H9 (cell line): ENCODE measurements around the gene GALNT12. TPM values are rescaled to one million over a fixed set of nuclear protein-coding genes. Genes with fewer than 3 reads are reported as not detected.

Source experiments
- DNase-seq: peaks from one replicate; pipeline ENCODE4 v3.0.0-alpha.2; 2017
- H2AFZ ChIP-seq: one replicate; pipeline ENCODE4 v1.6.1; 2013; ENCODE audit warnings: mild to moderate bottlenecking, low read length, control low read depth, moderate library complexity
- H2AK5ac ChIP-seq: 2 replicates; pipeline ENCODE4 v1.6.1; 2013; ENCODE audit warnings: low read length, control low read depth, mixed read lengths; ENCODE audit not compliant: insufficient read length
- H2BK120ac ChIP-seq: one replicate; pipeline ENCODE4 v1.6.1; 2013; ENCODE audit warnings: low read depth, mild to moderate bottlenecking, low read length, control low read depth, inconsistent platforms; ENCODE audit not compliant: poor library complexity, severe bottlenecking
- H2BK12ac ChIP-seq: 2 replicates; pipeline ENCODE4 v1.6.1; 2013; ENCODE audit warnings: low read length, control low read depth, mixed read lengths, low read depth; ENCODE audit not compliant: insufficient read length
- H2BK15ac ChIP-seq: 2 replicates; pipeline ENCODE4 v1.6.1; 2013; ENCODE audit warnings: low read depth, low read length, control low read depth
- H2BK20ac ChIP-seq: one replicate; pipeline ENCODE4 v1.6.1; 2013; ENCODE audit warnings: low read depth, mild to moderate bottlenecking, low read length, control low read depth, inconsistent platforms; ENCODE audit not compliant: poor library complexity, severe bottlenecking
- H2BK5ac ChIP-seq: 2 replicates; pipeline ENCODE4 v1.6.1; 2013; ENCODE audit warnings: low read length, control low read depth, mixed read lengths; ENCODE audit not compliant: insufficient read length
- H3K14ac ChIP-seq: 2 replicates; pipeline ENCODE4 v1.6.1; 2013; ENCODE audit warnings: low read length, control low read depth; ENCODE audit not compliant: insufficient read depth
- H3K18ac ChIP-seq: 2 replicates; pipeline ENCODE4 v1.6.1; 2013; ENCODE audit warnings: low read depth, mild to moderate bottlenecking, mixed read lengths, low read length, control low read depth; ENCODE audit not compliant: insufficient read length
- H3K23ac ChIP-seq: 2 replicates; pipeline ENCODE4 v1.6.1; 2013; ENCODE audit warnings: low read length, control low read depth, mixed read lengths, low read depth; ENCODE audit not compliant: insufficient read length
- H3K23me2 ChIP-seq: 2 replicates; pipeline ENCODE4 v1.6.1; 2013; ENCODE audit warnings: low read depth, mild to moderate bottlenecking, mixed read lengths, low read length, control low read depth; ENCODE audit not compliant: insufficient read length, poor library complexity, severe bottlenecking
- H3K27ac ChIP-seq: 2 replicates; pipeline ENCODE4 v1.5.1; 2013; ENCODE audit warnings: low read length, control low read depth, mixed read lengths, low read depth; ENCODE audit not compliant: insufficient read length
- H3K27me3 ChIP-seq: 2 replicates; pipeline ENCODE4 v1.6.1; 2013; ENCODE audit warnings: low read length, control low read depth, inconsistent platforms; ENCODE audit not compliant: insufficient read depth
- H3K4ac ChIP-seq: 2 replicates; pipeline ENCODE4 v1.6.1; 2013; ENCODE audit warnings: low read depth, mild to moderate bottlenecking, control low read depth, inconsistent platforms, low read length, moderate library complexity
- H3K4me1 ChIP-seq: 2 replicates; pipeline ENCODE4 v1.6.1; 2013; ENCODE audit warnings: low read length, control low read depth, inconsistent platforms; ENCODE audit not compliant: insufficient read depth
- H3K4me2 ChIP-seq: 2 replicates; pipeline ENCODE4 v1.6.1; 2013; ENCODE audit warnings: low read length, control low read depth, mixed read lengths; ENCODE audit not compliant: insufficient read length, insufficient read depth
- H3K56ac ChIP-seq: 2 replicates; pipeline ENCODE4 v1.6.1; 2013; ENCODE audit warnings: low read depth, mild to moderate bottlenecking, mixed read lengths, low read length, control low read depth; ENCODE audit not compliant: insufficient read length
- H3K79me1 ChIP-seq: 2 replicates; pipeline ENCODE4 v1.6.1; 2013; ENCODE audit warnings: low read depth, mild to moderate bottlenecking, moderate library complexity, low read length, control low read depth, inconsistent platforms; ENCODE audit not compliant: insufficient read depth, poor library complexity, severe bottlenecking
- H3K79me2 ChIP-seq: 2 replicates; pipeline ENCODE4 v1.6.1; 2013; ENCODE audit warnings: low read length, control low read depth, inconsistent platforms; ENCODE audit not compliant: insufficient read depth
- H3K9ac ChIP-seq: 2 replicates; pipeline ENCODE4 v1.6.1; 2013; ENCODE audit warnings: low read length, control low read depth, mixed read lengths; ENCODE audit not compliant: insufficient read length; ENCODE audit errors: extremely low read depth
- H3K9me3 ChIP-seq: one replicate; pipeline ENCODE4 v1.6.1; 2013; ENCODE audit warnings: low read depth, low read length, inconsistent platforms; ENCODE audit not compliant: control insufficient read depth
- H3T11ph ChIP-seq: one replicate; pipeline ENCODE4 v1.6.1; 2013; ENCODE audit warnings: mild to moderate bottlenecking, low read length, control low read depth, inconsistent platforms
- H4K20me1 ChIP-seq: one replicate; pipeline ENCODE4 v1.6.1; 2013; ENCODE audit not compliant: control insufficient read depth, insufficient read length, insufficient read depth
- H4K5ac ChIP-seq: 2 replicates; pipeline ENCODE4 v1.6.1; 2013; ENCODE audit warnings: low read depth, mild to moderate bottlenecking, mixed read lengths, low read length, control low read depth; ENCODE audit not compliant: insufficient read length
- H4K8ac ChIP-seq: replicated peaks from 2 replicates; pipeline ENCODE4 v1.6.1; 2013; ENCODE audit warnings: low read length, control low read depth, mixed read lengths, low read depth; ENCODE audit not compliant: insufficient read length
- H4K91ac ChIP-seq: 2 replicates; pipeline ENCODE4 v1.6.1; 2013; ENCODE audit warnings: low read depth, mild to moderate bottlenecking, moderate library complexity, mixed read lengths, low read length, control low read depth; ENCODE audit not compliant: insufficient read length
- H3K27ac Mint-ChIP-seq, 3 experiments: 2 replicates in 2 of 3; 3 replicates in 1 of 3; pipeline ENCODE4 v1.8.0; 2020 to 2021; ENCODE audit warnings: mixed read lengths in 3 of 3, mild to moderate bottlenecking in 1 of 3, moderate library complexity in 1 of 3
- H3K27me3 Mint-ChIP-seq: 2 replicates; pipeline ENCODE4 v1.8.0; 2021; ENCODE audit warnings: low read depth, mild to moderate bottlenecking, moderate library complexity, mixed read lengths
- H3K36me3 Mint-ChIP-seq, 3 experiments: 2 replicates in 2 of 3; 3 replicates in 1 of 3; pipeline ENCODE4 v1.8.0; 2020 to 2021; ENCODE audit warnings: low read depth in 3 of 3, mixed read lengths in 3 of 3; ENCODE audit not compliant: insufficient read depth in 1 of 3
- H3K4me1 Mint-ChIP-seq, 2 experiments: 2 replicates each; pipeline ENCODE4 v1.8.0; 2020; ENCODE audit warnings: mixed read lengths in 2 of 2
- H3K4me3 Mint-ChIP-seq, 2 experiments: 2 replicates in 1 of 2; 3 replicates in 1 of 2; pipeline ENCODE4 v1.8.0; 2020 to 2021; ENCODE audit warnings: mild to moderate bottlenecking in 2 of 2, mixed read lengths in 2 of 2, moderate library complexity in 1 of 2
- H3K9me3 Mint-ChIP-seq, 2 experiments: 2 replicates in 1 of 2; 3 replicates in 1 of 2; pipeline ENCODE4 v1.8.0; 2020; ENCODE audit warnings: mild to moderate bottlenecking in 2 of 2, mixed read lengths in 2 of 2, moderate library complexity in 1 of 2
- CTCF ChIP-seq: fragments of 200-600 bp; sonication (generic); conservative IDR thresholded peaks from 3 replicates; pipeline ENCODE4 v1.8.0; 2021; ENCODE audit warnings: antibody characterized with exemption, mild to moderate bottlenecking
- WGBS: extraction: QIAGEN DNeasy Blood & Tissue Kit; methylation state at CpG from one replicate; pipeline ENCODE4 v1.1.7; 2013; ENCODE audit warnings: missing lambda C conversion rate, low lambda C conversion rate, mixed read lengths; ENCODE audit not compliant: insufficient read length; ENCODE audit errors: extremely low coverage; 5-methylcytosine and 5-hydroxymethylcytosine counted together
- total RNA-seq: library from RNA; stranded (reverse); gene quantifications from 2 replicates; pipeline ENCODE4 v1.2.1, GENCODE V29; 2021

The GALNT12 gene
- total RNA-seq, 1 experiment from 2014 or later: 18.0 TPM

DNA sequence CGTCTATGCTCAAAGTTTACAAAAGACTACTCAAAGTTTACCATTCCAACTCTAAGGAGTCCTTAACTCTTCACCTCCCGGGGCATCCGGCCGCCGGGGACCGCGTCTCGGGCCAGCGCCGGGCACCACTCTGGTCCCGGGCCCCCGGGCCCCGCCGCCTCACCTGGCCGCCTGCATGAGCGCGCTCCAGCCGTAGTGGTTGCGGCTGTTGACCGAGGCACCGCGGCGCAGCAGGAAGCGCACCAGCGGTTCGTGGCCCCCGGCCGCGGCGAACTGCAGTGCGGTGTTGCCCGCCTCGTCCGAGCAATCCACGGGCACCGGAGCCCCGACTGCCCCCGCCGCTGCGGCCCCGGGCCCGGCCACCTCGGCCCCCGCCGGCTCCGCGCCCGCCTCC, 11.5 kb upstream of the GALNT12 start:
- H3K27ac Mint-ChIP-seq: no peak overlapping the region
- no peak for TF ChIP-seq CTCF

More for the DNA sequence above, 11.5 kb upstream of the GALNT12 start:
- peaks cover 4% of the 10 kb centered on the region; the same call in 1 of the 2 replicates for H3K4me1 ChIP-seq
- no peaks in the 10 kb centered on the region for H3K27me3 ChIP-seq
- no peak overlapping the region for H2BK5ac ChIP-seq
- H3K23ac ChIP-seq: no peak overlapping the region
- peaks cover 8% of the 10 kb centered on the region for H3K23me2 ChIP-seq
- H3K27ac ChIP-seq: no peak overlapping the region
- H3K4me3 Mint-ChIP-seq: peak overlapping the region; percentile 66 to 85
- H2AK5ac ChIP-seq: no peak overlapping the region
- H3K56ac ChIP-seq: no peak overlapping the region
- no peak overlapping the region for H4K8ac ChIP-seq
- H3K4ac ChIP-seq: no peak overlapping the region
- no peak overlapping the region for H3K9ac ChIP-seq
- H3K14ac ChIP-seq: peak overlapping the region; percentile 88
- H4K91ac ChIP-seq: no peak overlapping the region
- peaks cover 15% of the 10 kb centered on the region for H3K27me3 Mint-ChIP-seq
- H3K9me3 Mint-ChIP-seq: peaks cover 9 to 13% of the 10 kb centered on the region in 2 experiments
- no peak overlapping the region for H3T11ph ChIP-seq
- no peak for DNase-seq
- no peak overlapping the region for H4K5ac ChIP-seq
- peaks cover 9 to 18% (median 11%) of the 10 kb centered on the region in 3 experiments; a peak in 6 of 7 replicates for H3K36me3 Mint-ChIP-seq
- H3K9me3 ChIP-seq: no peaks in the 10 kb centered on the region
- no peak overlapping the region for H2BK15ac ChIP-seq
- H3K18ac ChIP-seq: peak overlapping the region; percentile 71
- H3K4me2 ChIP-seq: peak overlapping the region; percentile 81
- H4K20me1 ChIP-seq: peaks cover 4% of the 10 kb centered on the region
- no peak overlapping the region for H2AFZ ChIP-seq
- peaks cover 6% of the 10 kb centered on the region; the same call in 1 of the 2 replicates for H3K79me2 ChIP-seq
- no CpG with 5 or more reads among the region's 48 CpGs for WGBS
- no peak overlapping the region for H2BK120ac ChIP-seq
- H2BK12ac ChIP-seq: no peak overlapping the region
- no peak overlapping the region for H2BK20ac ChIP-seq
- H3K79me1 ChIP-seq: no peaks in the 10 kb centered on the region
- peaks cover 46 to 57% of the 10 kb centered on the region in 2 experiments for H3K4me1 Mint-ChIP-seq
